22Rv1 (cell line): ENCODE measurements around the gene HCST.
"Not testable (repeated sequence)": the region's sequence is repeated elsewhere in the genome, so short reads cannot be mapped to it uniquely, and the experiment has no call there.

Experiments used
- CTCF ChIP-seq: fragments of 450-650 bp; IDR thresholded peaks from 2 replicates; pipeline ENCODE4 v1.5.1; 2017; ENCODE audit warnings: mild to moderate bottlenecking
- ZFX ChIP-seq: fragments of 450-650 bp; IDR thresholded peaks from 2 replicates; pipeline ENCODE4 v1.6.1; 2017; ENCODE audit warnings: antibody characterized with exemption, borderline replicate concordance

GRCh38 chr19:35870124-35870736, 32.1 kb upstream of the HCST start:
- not testable (repeated sequence) for TF ChIP-seq CTCF, ZFX
